ENCODE results near the gene SPECC1L. TPM values are rescaled to one million over a fixed set of nuclear protein-coding genes. Genes with fewer than 3 reads are reported as not detected.

SPECC1L gene
- total and polyA plus RNA-seq, 2 of the 8 experiments (the other 6 are each of a cell fraction or from before 2014, with no cell fraction given): 15.7 to 61.6 TPM

GRCh38 chr22:24386937-24387471, 116.4 kb downstream of the SPECC1L start:
- H3K23ac ChIP-seq (ENCODE audit: insufficient read length): no peak overlapping the region
- H2BK20ac ChIP-seq (ENCODE audit: low read length): no peak overlapping the region
- H3K27ac ChIP-seq (ENCODE audit: low read depth, low read length): no peak overlapping the region
- no peak overlapping the region for H2BK15ac ChIP-seq (ENCODE audit: low read length)
- H3K14ac ChIP-seq (ENCODE audit: insufficient read length): no peak overlapping the region
- H3K4me3 ChIP-seq (ENCODE audit: extremely low read depth in 1 of 4, insufficient read depth in 2 of 4, low read depth in 3 of 4, low read length in 4 of 4): no peak overlapping the region
- POLR2A ChIA-PET (ENCODE audit: partially characterized antibody): no interaction called here
- no peaks in the 10 kb centered on the region for H3K79me1 ChIP-seq (ENCODE audit: low read depth, low read length)
- H4K5ac ChIP-seq (ENCODE audit: insufficient read length, low read depth, low read length): no peak overlapping the region
- no peak overlapping the region for H2AFZ ChIP-seq (ENCODE audit: low read length)
- H2AK5ac ChIP-seq (ENCODE audit: low read depth, low read length): no peak overlapping the region
- H2BK5ac ChIP-seq (ENCODE audit: low read depth, low read length): no peak overlapping the region
- no peaks in the 10 kb centered on the region for H3K23me2 ChIP-seq (ENCODE audit: low read depth, low read length)
- no peaks in the 10 kb centered on the region for H3K9me3 ChIP-seq (ENCODE audit: insufficient read depth in 2 of 2, low read depth in 1 of 2, low read length in 1 of 2)
- CTCF ChIA-PET (ENCODE audit: partially characterized antibody): no interaction called here
- H3K79me2 ChIP-seq (ENCODE audit: control insufficient read depth in 1 of 2, insufficient read depth in 2 of 2, low read length in 2 of 2): no peaks in the 10 kb centered on the region
- H4K91ac ChIP-seq (replicated peaks; ENCODE audit: insufficient read length, low read length): no peak overlapping the region
- H3K18ac ChIP-seq (ENCODE audit: extremely low read depth, low read length): no peak overlapping the region
- H2BK12ac ChIP-seq (ENCODE audit: low read depth, low read length): no peak overlapping the region
- H3K4me1 ChIP-seq (replicated peaks in 1 of 4; ENCODE audit: control insufficient read depth in 3 of 4, insufficient read depth in 4 of 4, low read length in 3 of 4): no peaks in the 10 kb centered on the region
- FAIRE-seq: no peak
- H4K20me1 ChIP-seq (replicated peaks in 1 of 2; ENCODE audit: control insufficient read depth in 1 of 2, insufficient read depth in 2 of 2, low read length in 2 of 2): no peaks in the 10 kb centered on the region
- 94% methylated on average over 2 of the region's 2 CpGs; no CpG with 5 or more reads in 1 of the 2 experiments for WGBS, 2 experiments (ENCODE audit: extremely low coverage in 1 of 2, insufficient coverage in 1 of 2, insufficient read length in 1 of 2, insufficient replicate concordance in 2 of 2, low coverage in 1 of 2, low lambda C conversion rate in 2 of 2, missing lambda C conversion rate in 1 of 2)
- H3K27me3 ChIP-seq (replicated peaks in 1 of 4; ENCODE audit: control insufficient read depth in 3 of 4, extremely low read depth in 1 of 4, insufficient read depth in 3 of 4, low read length in 3 of 4): no peaks in the 10 kb centered on the region
- no peak overlapping the region for H3K4me2 ChIP-seq (ENCODE audit: insufficient read depth in 1 of 2, low read depth in 2 of 2, low read length in 2 of 2)
- no peaks in the 10 kb centered on the region; a peak in 1 of 8 replicates for H3K36me3 ChIP-seq (ENCODE audit: control insufficient read depth in 2 of 4, insufficient read depth in 4 of 4, low read length in 3 of 4)
- H3K56ac ChIP-seq (replicated peaks; ENCODE audit: insufficient read length, low read depth, low read length): no peak overlapping the region
- DNase-seq (ENCODE audit: low read depth in 1 of 2, low spot score in 2 of 2): no peak
- no peak overlapping the region for H3K9ac ChIP-seq (replicated peaks in 1 of 4; ENCODE audit: extremely low read depth in 1 of 4, low read depth in 3 of 4, low read length in 3 of 4)
- no peak overlapping the region for H3K4ac ChIP-seq (replicated peaks; ENCODE audit: insufficient read length, low read depth, low read length)
- no peak overlapping the region for H4K8ac ChIP-seq (ENCODE audit: extremely low read depth, insufficient read depth, low read length)
- H2BK120ac ChIP-seq (replicated peaks; ENCODE audit: low read depth, low read length): no peak overlapping the region
- TF ChIP-seq ZNF274 (IDR thresholded peaks at IDR 0.05; ENCODE audit: borderline replicate concordance, extremely low read depth, low read length): no peak
- TF ChIP-seq SP1 (IDR thresholded peaks at IDR 0.05; ENCODE audit: low read depth, low read length): no peak
- no peak for TF ChIP-seq EZH2 (IDR thresholded peaks at IDR 0.05; ENCODE audit: low read depth, low read length, severe bottlenecking)
- TF ChIP-seq SIN3A (conservative IDR thresholded peaks at IDR 0.05 in 1 of 2, IDR thresholded peaks at IDR 0.05 in 1 of 2; ENCODE audit: low read depth in 1 of 2, low read length in 2 of 2): no peak
- TF ChIP-seq CBX5 (IDR thresholded peaks at IDR 0.05; ENCODE audit: low read depth, low read length): no peak
- TF ChIP-seq SRF (IDR thresholded peaks at IDR 0.05; ENCODE audit: low read depth, low read length): no peak
- no peak for TF ChIP-seq TCF12 (IDR thresholded peaks at IDR 0.05; ENCODE audit: low read depth, low read length)
- TF ChIP-seq MAFK (IDR thresholded peaks at IDR 0.05; ENCODE audit: low read depth, low read length): no peak
- no peak for TF ChIP-seq CREB1 (IDR thresholded peaks at IDR 0.05)
- TF ChIP-seq ATF2 (IDR thresholded peaks at IDR 0.05; ENCODE audit: low read length): no peak
- TF ChIP-seq JUN (IDR thresholded peaks at IDR 0.05; ENCODE audit: low read depth, low read length): no peak
- no peak for TF ChIP-seq EP300 (IDR thresholded peaks at IDR 0.05; ENCODE audit: borderline replicate concordance in 1 of 2, low read depth in 2 of 2, low read length in 2 of 2)
- TF ChIP-seq SIX5 (IDR thresholded peaks at IDR 0.05; ENCODE audit: low read depth, low read length): no peak
